ENCODE results near the gene ROBO4.

- TF ChIP-seq TCF7L2 (IDR thresholded peaks at IDR 0.05; ENCODE audit: borderline replicate concordance, extremely low read depth, insufficient read depth, insufficient read length) (no peak), ATF3 (IDR thresholded peaks at IDR 0.05) (no peak), POLR2A (IDR thresholded peaks at IDR 0.05; ENCODE audit: borderline replicate concordance, extremely low read depth, insufficient read depth, insufficient read length) (no peak), CTCF (IDR thresholded peaks at IDR 0.05 in 2 of 3, conservative IDR thresholded peaks at IDR 0.05 in 1 of 3; ENCODE audit: borderline replicate concordance in 1 of 3, insufficient read depth in 1 of 3, low read depth in 2 of 3, low read length in 2 of 3) (no peak), YY1 (IDR thresholded peaks at IDR 0.05; ENCODE audit: extremely low read depth, insufficient replicate concordance, low read depth, low read length) (no peak), EZH2phosphoT487 (IDR thresholded peaks at IDR 0.05; ENCODE audit: borderline replicate concordance) (no peak), SP1 (IDR thresholded peaks at IDR 0.05; ENCODE audit: low read depth) (no peak), REST (IDR thresholded peaks at IDR 0.05; ENCODE audit: low read depth) (no peak), ZBTB33 (IDR thresholded peaks at IDR 0.05; ENCODE audit: extremely low read depth, insufficient replicate concordance, low read length) (no peak), POLR2AphosphoS5 (IDR thresholded peaks at IDR 0.05; ENCODE audit: low read depth, low read length) (no peak), ZNF274 (IDR thresholded peaks at IDR 0.05; ENCODE audit: low read depth, low read length) (no peak), RAD21 (IDR thresholded peaks at IDR 0.05; ENCODE audit: low read depth) (no peak)
Measured at GRCh38 chr11:124919898-124920297, 22.2 kb upstream of the ROBO4 start.

Data from HCT116 (cell line).